HepG2 (cell line): ENCODE data around the gene NKIRAS1. TPM values are rescaled to one million over a fixed set of nuclear protein-coding genes. Genes with fewer than 3 reads are reported as not detected.

ENCODE experiments used
- ATAC-seq: fragments of 200-7000 bp; cut with Tn5 transposase; 3 replicates; pipeline ENCODE4 v1.9.1; 2020; ENCODE audit warnings: mild to moderate bottlenecking, moderate library complexity
- BruUV-seq: library from RNA; stranded (reverse); fragments of 400-500 nt; replicated peaks from 2 replicates; lab custom pipeline; 2021; lab: Mats Ljungman, UMichigan
- CTCF ChIA-PET: fragments of 300-600 bp; formaldehyde crosslinking; extraction: SDS; loops from one replicate; lab custom pipeline; 2021; ENCODE audit warnings: low total read pairs, inconsistent platforms, low intra/inter-chr PET ratio; lab: Yijun Ruan, JAX
- POLR2A ChIA-PET: fragments of 350-600 bp; sonication (Branson Sonifier 250); formaldehyde crosslinking; loops from one replicate; lab custom pipeline; 2020; ENCODE audit warnings: antibody characterized with exemption, inconsistent platforms; lab: Yijun Ruan, JAX
- DNase-seq: peaks from one replicate; pipeline ENCODE4 v3.0.0-alpha.2; 2015; ENCODE audit warnings: low spot score
- FAIRE-seq: peaks from 3 replicates; lab custom pipeline; 2011; peaks lifted over from hg19 to GRCh38; lab: Jason Lieb, UNC
- H2AFZ ChIP-seq: one replicate; pipeline ENCODE4 v1.6.1; 2011; ENCODE audit warnings: low read length, inconsistent platforms
- H3K27ac ChIP-seq: fragments of 300-600 bp; 3 replicates; pipeline ENCODE4 v1.8.0; 2011; ENCODE audit warnings: mixed run types, mild to moderate bottlenecking, mixed read lengths, low read length, inconsistent platforms; ENCODE audit not compliant: insufficient read depth; ENCODE audit errors: extremely low read length
- H3K27me3 ChIP-seq, 2 experiments: fragments of 200-600 bp in 1 of 2; 2 replicates in 1 of 2; 3 replicates in 1 of 2; pipeline versions ENCODE4 v1.6.0 to v1.8.0; 2011; ENCODE audit warnings: low read length in 2 of 2, mild to moderate bottlenecking in 2 of 2, moderate library complexity in 2 of 2, inconsistent platforms in 1 of 2; ENCODE audit not compliant: insufficient read depth in 2 of 2, control insufficient read depth in 1 of 2
- H3K36me3 ChIP-seq, 2 experiments: fragments of 200-600 bp in 1 of 2; replicated peaks in 1 of 2; 2 replicates in 1 of 2; 3 replicates in 1 of 2; pipeline versions ENCODE4 v1.5.1 to v1.8.0; 2011; ENCODE audit warnings: low read length in 2 of 2, inconsistent platforms in 1 of 2; ENCODE audit not compliant: insufficient read depth in 2 of 2, control insufficient read depth in 1 of 2
- H3K4me1 ChIP-seq: 2 replicates; pipeline ENCODE4 v1.5.1; 2012; ENCODE audit warnings: low read length, inconsistent platforms; ENCODE audit not compliant: insufficient read depth
- H3K4me2 ChIP-seq: 2 replicates; pipeline ENCODE4 v1.6.0; 2011; ENCODE audit warnings: low read depth, low read length, inconsistent platforms
- H3K4me3 ChIP-seq, 3 experiments: fragments of 200-600 bp in 1 of 3; sonication (generic), shearing (Covaris generic) in 1 of 3; replicated peaks in 1 of 3; 2 replicates each; pipeline ENCODE4 v1.5.1; 2011 to 2016; ENCODE audit warnings: low read length in 3 of 3, inconsistent platforms in 2 of 3, low read depth in 2 of 3, mild to moderate bottlenecking in 2 of 3, control low read depth in 1 of 3, mixed read lengths in 1 of 3; ENCODE audit not compliant: insufficient read depth in 1 of 3
- H3K79me2 ChIP-seq: one replicate; pipeline ENCODE4 v1.6.1; 2011; ENCODE audit warnings: low read length, inconsistent platforms; ENCODE audit not compliant: insufficient read depth
- H3K9ac ChIP-seq: 2 replicates; pipeline ENCODE4 v1.6.0; 2011; ENCODE audit warnings: mild to moderate bottlenecking, low read depth, low read length, inconsistent platforms; ENCODE audit not compliant: insufficient read depth
- H3K9me3 ChIP-seq: 2 replicates; pipeline ENCODE4 v1.5.1; 2012; ENCODE audit warnings: mild to moderate bottlenecking, low read length
- H4K20me1 ChIP-seq: 2 replicates; pipeline ENCODE4 v1.6.0; 2011; ENCODE audit warnings: inconsistent platforms, mild to moderate bottlenecking, low read length, moderate library complexity; ENCODE audit not compliant: insufficient read depth
- BRD4 ChIP-seq: sonication (generic); formaldehyde crosslinking; IDR thresholded peaks from 2 replicates; pipeline ENCODE4 v1.4.0; 2020; ENCODE audit warnings: missing genetic modification reagents
- HNRNPL ChIP-seq: fragments of 200-400 bp; formaldehyde crosslinking; IDR thresholded peaks from 2 replicates; pipeline ENCODE4 v1.6.1; 2017; ENCODE audit warnings: mild to moderate bottlenecking, low read depth, low read length
- MTA1 ChIP-seq: sonication (generic); formaldehyde crosslinking; IDR thresholded peaks from 2 replicates; pipeline ENCODE4 v1.4.0; 2020; ENCODE audit warnings: missing genetic modification reagents, mild to moderate bottlenecking, borderline replicate concordance
- ZNF331 ChIP-seq: sonication (generic); formaldehyde crosslinking; IDR thresholded peaks from 2 replicates; pipeline ENCODE4 v1.4.0; 2020; ENCODE audit warnings: missing genetic modification reagents
- ZNF598 ChIP-seq: sonication (generic); formaldehyde crosslinking; IDR thresholded peaks from 2 replicates; pipeline ENCODE4 v1.5.1; 2020; ENCODE audit warnings: mild to moderate bottlenecking, missing genetic modification reagents, borderline replicate concordance
- ZSCAN31 ChIP-seq: sonication (generic); formaldehyde crosslinking; IDR thresholded peaks from 2 replicates; pipeline ENCODE4 v1.5.0; 2020; ENCODE audit warnings: low read depth, mild to moderate bottlenecking, missing genetic modification reagents
- WGBS: methylation state at CpG from one replicate; pipeline ENCODE4 v1.1.6; 2017; ENCODE audit warnings: low lambda C conversion rate; 5-methylcytosine and 5-hydroxymethylcytosine counted together
- in situ Hi-C: cut with HindIII; loops from 2 replicates; pipeline ENCODE4 v1.10.0; 2017; ENCODE audit warnings: low pct_unique_long_range_greater_than_20kb; ENCODE audit not compliant: extremely low pct_ligation_motif_present
- intact Hi-C: fragments of 100-400 bp; cut with micrococcal nuclease; formaldehyde crosslinking; loops from one replicate; pipeline ENCODE4 v1.10.0; 2022; ENCODE audit not compliant: unreplicated experiment
- polyA plus RNA-seq, 8 experiments: library from polyadenylated mRNA; depleted of rRNA in 3 of 8; stranded (reverse) in 7 of 8; unstranded in 1 of 8; fragments of >200 nt; fragmentation: Illumina TruSeq in 4 of 8; extraction: Trizol in 4 of 8; gene quantifications; 2 replicates each; pipeline versions ENCODE4 v1.2.1 to v1.2.3, GENCODE V29; 2011 to 2016; ENCODE audit warnings: low read depth in 4 of 8, missing spikeins in 1 of 8, mixed read lengths in 1 of 8; ENCODE audit not compliant: insufficient read depth in 1 of 8
- total RNA-seq, 5 experiments: library from RNA; depleted of rRNA; stranded (reverse); fragments of >200 nt; fragmentation: Illumina TruSeq; extraction: Trizol; gene quantifications; 2 replicates each; pipeline ENCODE4 v1.2.3, GENCODE V29; 2016; ENCODE audit warnings: low read depth in 1 of 5
- TF ChIP-seq, protein P1 (sequence below): sonication (generic); formaldehyde crosslinking; IDR thresholded peaks from 2 replicates; pipeline ENCODE4 v1.5.1; 2020; ENCODE audit warnings: mild to moderate bottlenecking, missing genetic modification reagents, moderate library complexity
- TF ChIP-seq, protein P2 (sequence below): sonication (generic); formaldehyde crosslinking; IDR thresholded peaks from 2 replicates; pipeline ENCODE4 v1.8.0; 2023; ENCODE audit warnings: mild to moderate bottlenecking, missing genetic modification reagents
- TF ChIP-seq, protein P3 (sequence below): sonication (generic); formaldehyde crosslinking; IDR thresholded peaks from 2 replicates; pipeline ENCODE4 v1.9.0; 2021; ENCODE audit warnings: missing genetic modification reagents, mild to moderate bottlenecking, borderline replicate concordance

NKIRAS1 gene
- total and polyA plus RNA-seq, 2 of the 13 experiments (the other 11 are each of a cell fraction or from before 2014, with no cell fraction given): 4.3 to 8.0 TPM

DNA sequence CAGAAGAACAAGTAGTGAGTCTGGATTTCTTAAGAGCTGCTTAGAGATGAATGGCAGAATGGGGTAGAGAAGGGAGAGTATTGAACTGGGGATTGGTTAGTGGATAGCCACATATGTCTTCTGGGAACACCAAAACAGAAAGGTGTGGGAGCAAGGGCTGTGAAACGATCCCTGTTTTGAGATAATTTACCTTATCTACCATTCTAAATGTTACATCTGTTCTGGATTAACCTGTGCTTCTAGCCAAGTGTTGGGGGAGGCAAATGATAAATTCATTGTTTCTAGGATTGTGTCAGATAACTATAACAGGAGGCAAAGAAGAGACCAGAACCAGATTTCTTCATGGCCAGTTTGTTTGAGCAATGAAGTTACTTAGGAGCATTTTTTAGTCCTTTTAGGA, 36.7 kb upstream of the NKIRAS1 start:
- peaks cover 29% of the 10 kb centered on the region for H3K4me1 ChIP-seq
- ATAC-seq (no peak), DNase-seq (no peak), FAIRE-seq (no peak)
- H2AFZ ChIP-seq: no peak overlapping the region
- peaks cover 47% of the 10 kb centered on the region for H3K79me2 ChIP-seq
- WGBS: 100% methylated on average over 1 of the region's 1 CpG
- CTCF ChIA-PET: no interaction called here
- TF ChIP-seq HNRNPL (no peak), ZSCAN31 (CRISPR knock-in tag) (no peak), ZNF331 (CRISPR knock-in tag) (no peak), BRD4 (CRISPR knock-in tag) (no peak)
- TF ChIP-seq, protein P1, sequence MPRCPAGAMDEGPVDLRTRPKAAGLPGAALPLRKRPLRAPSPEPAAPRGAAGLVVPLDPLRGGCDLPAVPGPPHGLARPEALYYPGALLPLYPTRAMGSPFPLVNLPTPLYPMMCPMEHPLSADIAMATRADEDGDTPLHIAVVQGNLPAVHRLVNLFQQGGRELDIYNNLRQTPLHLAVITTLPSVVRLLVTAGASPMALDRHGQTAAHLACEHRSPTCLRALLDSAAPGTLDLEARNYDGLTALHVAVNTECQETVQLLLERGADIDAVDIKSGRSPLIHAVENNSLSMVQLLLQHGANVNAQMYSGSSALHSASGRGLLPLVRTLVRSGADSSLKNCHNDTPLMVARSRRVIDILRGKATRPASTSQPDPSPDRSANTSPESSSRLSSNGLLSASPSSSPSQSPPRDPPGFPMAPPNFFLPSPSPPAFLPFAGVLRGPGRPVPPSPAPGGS: no peak
- no TSS peak for BruUV-seq
- H3K4me3 ChIP-seq: no peak overlapping the region
- no peak overlapping the region for H3K4me2 ChIP-seq
- intact Hi-C loops (no loop called here), in situ Hi-C loops (no loop called here)
- peaks cover 0 to 26% of the 10 kb centered on the region in 2 experiments; a peak in 2 of 5 replicates for H3K36me3 ChIP-seq
- POLR2A ChIA-PET: no interaction called here
- H3K27me3 ChIP-seq: no peaks in the 10 kb centered on the region
- peaks cover 30% of the 10 kb centered on the region for H4K20me1 ChIP-seq
- H3K27ac ChIP-seq: no peak overlapping the region
- H3K9ac ChIP-seq: no peak overlapping the region
- H3K9me3 ChIP-seq: no peaks in the 10 kb centered on the region

DNA sequence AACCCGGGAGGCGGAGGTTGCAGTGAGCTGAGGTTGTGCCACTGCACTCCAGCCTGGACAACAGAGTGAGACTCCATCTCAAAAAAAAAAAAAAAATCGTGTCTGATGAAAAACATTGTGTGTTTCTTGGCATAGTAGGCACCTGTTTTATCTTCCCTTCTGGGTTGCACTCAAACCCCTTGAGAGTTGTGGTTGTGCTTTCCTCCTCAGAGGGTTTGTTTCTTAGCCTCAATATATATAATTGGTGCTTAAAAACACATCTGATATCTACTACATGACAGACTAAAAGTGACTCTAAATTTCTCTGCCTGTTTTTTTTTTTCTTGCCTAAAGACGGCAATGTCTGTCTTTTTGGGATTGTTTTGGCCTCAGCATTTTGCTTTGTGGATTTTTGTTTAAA, 35.9 kb upstream of the NKIRAS1 start:
- H3K9me3 ChIP-seq: no peaks in the 10 kb centered on the region
- no peak overlapping the region for H3K27ac ChIP-seq
- intact Hi-C loops (no loop called here), in situ Hi-C loops (no loop called here)
- no peak for ATAC-seq
- H3K4me2 ChIP-seq: no peak overlapping the region
- FAIRE-seq: no peak
- BruUV-seq: no TSS peak
- no peak overlapping the region for H2AFZ ChIP-seq
- peaks cover 0 to 21% of the 10 kb centered on the region in 2 experiments; a peak in 2 of 5 replicates for H3K36me3 ChIP-seq
- peaks cover 31% of the 10 kb centered on the region for H4K20me1 ChIP-seq
- DNase-seq: no peak
- WGBS: 91% methylated on average over 4 of the region's 4 CpGs
- peaks cover 55% of the 10 kb centered on the region for H3K79me2 ChIP-seq
- TF ChIP-seq ZNF598 (CRISPR knock-in tag) (no peak), MTA1 (CRISPR knock-in tag) (no peak)
- TF ChIP-seq, protein P2, sequence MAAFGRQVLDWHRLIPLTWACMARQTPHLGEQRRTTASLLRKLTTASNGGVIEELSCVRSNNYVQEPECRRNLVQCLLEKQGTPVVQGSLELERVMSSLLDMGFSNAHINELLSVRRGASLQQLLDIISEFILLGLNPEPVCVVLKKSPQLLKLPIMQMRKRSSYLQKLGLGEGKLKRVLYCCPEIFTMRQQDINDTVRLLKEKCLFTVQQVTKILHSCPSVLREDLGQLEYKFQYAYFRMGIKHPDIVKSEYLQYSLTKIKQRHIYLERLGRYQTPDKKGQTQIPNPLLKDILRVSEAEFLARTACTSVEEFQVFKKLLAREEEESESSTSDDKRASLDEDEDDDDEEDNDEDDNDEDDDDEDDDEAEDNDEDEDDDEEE: no peak
- TF ChIP-seq, protein P3, sequence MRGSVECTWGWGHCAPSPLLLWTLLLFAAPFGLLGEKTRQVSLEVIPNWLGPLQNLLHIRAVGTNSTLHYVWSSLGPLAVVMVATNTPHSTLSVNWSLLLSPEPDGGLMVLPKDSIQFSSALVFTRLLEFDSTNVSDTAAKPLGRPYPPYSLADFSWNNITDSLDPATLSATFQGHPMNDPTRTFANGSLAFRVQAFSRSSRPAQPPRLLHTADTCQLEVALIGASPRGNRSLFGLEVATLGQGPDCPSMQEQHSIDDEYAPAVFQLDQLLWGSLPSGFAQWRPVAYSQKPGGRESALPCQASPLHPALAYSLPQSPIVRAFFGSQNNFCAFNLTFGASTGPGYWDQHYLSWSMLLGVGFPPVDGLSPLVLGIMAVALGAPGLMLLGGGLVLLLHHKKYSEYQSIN (CRISPR knock-in tag): no peak
- H3K9ac ChIP-seq: no peak overlapping the region
- ChIA-PET POLR2A (interaction anchor here (0.7 kb wide), 1 partner anchor 1195 kb away, joined by 3 read pairs; no protein-coding TSS in a partner anchor), CTCF (no interaction called here)
- H3K27me3 ChIP-seq: no peaks in the 10 kb centered on the region
- peaks cover 37% of the 10 kb centered on the region for H3K4me1 ChIP-seq
- no peak overlapping the region for H3K4me3 ChIP-seq
